ENCODE data around the gene SLC22A16. TPM values are rescaled to one million over a fixed set of nuclear protein-coding genes. Genes with fewer than 3 reads are reported as not detected.
"Not testable (repeated sequence)": the region's sequence is repeated elsewhere in the genome, so short reads cannot be mapped to it uniquely, and the experiment has no call there.

The SLC22A16 gene
- total RNA-seq, 1 donor from 2014 or later = 0.87 TPM

- intact Hi-C loops (cut with DNase I); H3K36me3 ChIP-seq; H3K4me3 ChIP-seq; H3K4me1 ChIP-seq; H3K27me3 ChIP-seq; H3K9me3 ChIP-seq; DNase-seq; H3K27ac ChIP-seq: not testable (repeated sequence)
- ATAC-seq = peak; percentile 57
- TF ChIP-seq CTCF (IDR thresholded peaks at IDR 0.05) = peak; percentile 40
Observed at GRCh38 chr6:110457567-110458175, 18.7 kb downstream of the SLC22A16 start.

- no peak overlapping the region for H3K4me3 ChIP-seq
- no peak for DNase-seq
- H3K27ac ChIP-seq = no peak overlapping the region
- no peaks in the 10 kb centered on the region for H3K27me3 ChIP-seq
- no peak for TF ChIP-seq CTCF (IDR thresholded peaks at IDR 0.05)
- no peaks in the 10 kb centered on the region for H3K4me1 ChIP-seq
- H3K36me3 ChIP-seq = no peaks in the 10 kb centered on the region
- no peaks in the 10 kb centered on the region for H3K9me3 ChIP-seq
- ATAC-seq = no peak
- intact Hi-C loops (cut with DNase I) = no loop called here
Observed at GRCh38 chr6:110456694-110457093, 19.7 kb downstream of the SLC22A16 start.

- no peak for TF ChIP-seq CTCF (IDR thresholded peaks at IDR 0.05)
- Histone ChIP-seq H3K27ac (no peak overlapping the region), H3K4me3 (no peak overlapping the region), H3K27me3 (no peaks in the 10 kb centered on the region), H3K36me3 (no peaks in the 10 kb centered on the region), H3K9me3 (no peaks in the 10 kb centered on the region), H3K4me1 (no peaks in the 10 kb centered on the region)
- DNase-seq (no peak), ATAC-seq (no peak)
- intact Hi-C loops (cut with DNase I) = no loop called here
Observed at GRCh38 chr6:110449541-110449895, 26.9 kb downstream of the SLC22A16 start.

GRCh38 chr6:110448846-110449540, 27.4 kb downstream of the SLC22A16 start:
- intact Hi-C loops (cut with DNase I) = no loop called here
- no peak for TF ChIP-seq CTCF (IDR thresholded peaks at IDR 0.05)
- H3K27ac ChIP-seq = no peak overlapping the region
- H3K4me1 ChIP-seq = no peaks in the 10 kb centered on the region
- H3K36me3 ChIP-seq = no peaks in the 10 kb centered on the region
- no peak overlapping the region for H3K4me3 ChIP-seq
- H3K9me3 ChIP-seq = no peaks in the 10 kb centered on the region
- ATAC-seq = peak; percentile 15
- H3K27me3 ChIP-seq = no peaks in the 10 kb centered on the region
- DNase-seq = no peak

- Histone ChIP-seq H3K36me3 (no peaks in the 10 kb centered on the region), H3K27ac (no peak overlapping the region), H3K4me1 (no peaks in the 10 kb centered on the region), H3K27me3 (no peaks in the 10 kb centered on the region), H3K9me3 (no peaks in the 10 kb centered on the region), H3K4me3 (no peak overlapping the region)
- ATAC-seq (no peak), DNase-seq (no peak)
- TF ChIP-seq CTCF (IDR thresholded peaks at IDR 0.05) = no peak
- intact Hi-C loops (cut with DNase I) = no loop called here
Observed at GRCh38 chr6:110447761-110448160, 28.7 kb downstream of the SLC22A16 start.

All from upper lobe of right lung (tissue), 1 donor.